Measurements from ENCODE around the gene ORMDL3.

DNA sequence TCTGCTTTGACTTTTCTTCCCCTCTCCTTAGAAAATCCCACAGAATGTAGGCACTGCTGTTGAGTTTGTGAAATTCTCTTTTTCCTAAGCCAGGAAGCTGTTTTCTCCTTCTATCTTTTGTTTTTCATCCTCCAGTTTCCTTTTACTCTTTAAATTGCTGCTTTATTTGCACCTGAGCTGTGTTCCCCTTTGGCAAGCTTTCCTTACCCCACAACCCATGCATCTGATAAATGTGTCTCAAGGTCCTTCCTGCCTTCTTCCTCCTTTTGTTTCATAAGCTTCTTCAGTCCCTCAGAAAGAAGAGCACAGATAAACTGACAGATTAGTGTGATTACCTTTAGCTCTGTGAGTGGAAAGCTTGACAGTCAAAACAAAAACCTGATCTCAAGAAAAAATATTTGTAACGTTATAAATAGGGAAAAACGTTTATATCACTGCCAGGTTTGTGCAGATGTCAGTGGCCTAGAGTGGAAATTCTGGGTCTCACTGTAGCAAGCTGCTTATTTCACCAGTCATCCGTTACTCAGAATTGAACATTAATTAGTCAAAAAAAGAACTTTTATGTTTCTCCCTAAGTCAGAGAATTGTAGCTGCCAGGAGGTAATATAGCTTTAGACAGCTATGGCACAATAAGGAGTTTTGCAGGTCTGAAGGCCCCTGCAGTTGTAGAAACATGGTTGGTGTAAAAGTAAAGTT lies 32.6 kb downstream of the ORMDL3 start:
- TF ChIP-seq, protein P1, sequence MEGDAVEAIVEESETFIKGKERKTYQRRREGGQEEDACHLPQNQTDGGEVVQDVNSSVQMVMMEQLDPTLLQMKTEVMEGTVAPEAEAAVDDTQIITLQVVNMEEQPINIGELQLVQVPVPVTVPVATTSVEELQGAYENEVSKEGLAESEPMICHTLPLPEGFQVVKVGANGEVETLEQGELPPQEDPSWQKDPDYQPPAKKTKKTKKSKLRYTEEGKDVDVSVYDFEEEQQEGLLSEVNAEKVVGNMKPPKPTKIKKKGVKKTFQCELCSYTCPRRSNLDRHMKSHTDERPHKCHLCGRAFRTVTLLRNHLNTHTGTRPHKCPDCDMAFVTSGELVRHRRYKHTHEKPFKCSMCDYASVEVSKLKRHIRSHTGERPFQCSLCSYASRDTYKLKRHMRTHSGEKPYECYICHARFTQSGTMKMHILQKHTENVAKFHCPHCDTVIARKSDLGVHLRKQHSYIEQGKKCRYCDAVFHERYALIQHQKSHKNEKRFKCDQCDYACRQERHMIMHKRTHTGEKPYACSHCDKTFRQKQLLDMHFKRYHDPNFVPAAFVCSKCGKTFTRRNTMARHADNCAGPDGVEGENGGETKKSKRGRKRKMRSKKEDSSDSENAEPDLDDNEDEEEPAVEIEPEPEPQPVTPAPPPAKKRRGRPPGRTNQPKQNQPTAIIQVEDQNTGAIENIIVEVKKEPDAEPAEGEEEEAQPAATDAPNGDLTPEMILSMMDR (IDR thresholded peaks at IDR 0.05; ENCODE audit: insufficient read depth, low read length), result no peak
- TF ChIP-seq, protein P2, sequence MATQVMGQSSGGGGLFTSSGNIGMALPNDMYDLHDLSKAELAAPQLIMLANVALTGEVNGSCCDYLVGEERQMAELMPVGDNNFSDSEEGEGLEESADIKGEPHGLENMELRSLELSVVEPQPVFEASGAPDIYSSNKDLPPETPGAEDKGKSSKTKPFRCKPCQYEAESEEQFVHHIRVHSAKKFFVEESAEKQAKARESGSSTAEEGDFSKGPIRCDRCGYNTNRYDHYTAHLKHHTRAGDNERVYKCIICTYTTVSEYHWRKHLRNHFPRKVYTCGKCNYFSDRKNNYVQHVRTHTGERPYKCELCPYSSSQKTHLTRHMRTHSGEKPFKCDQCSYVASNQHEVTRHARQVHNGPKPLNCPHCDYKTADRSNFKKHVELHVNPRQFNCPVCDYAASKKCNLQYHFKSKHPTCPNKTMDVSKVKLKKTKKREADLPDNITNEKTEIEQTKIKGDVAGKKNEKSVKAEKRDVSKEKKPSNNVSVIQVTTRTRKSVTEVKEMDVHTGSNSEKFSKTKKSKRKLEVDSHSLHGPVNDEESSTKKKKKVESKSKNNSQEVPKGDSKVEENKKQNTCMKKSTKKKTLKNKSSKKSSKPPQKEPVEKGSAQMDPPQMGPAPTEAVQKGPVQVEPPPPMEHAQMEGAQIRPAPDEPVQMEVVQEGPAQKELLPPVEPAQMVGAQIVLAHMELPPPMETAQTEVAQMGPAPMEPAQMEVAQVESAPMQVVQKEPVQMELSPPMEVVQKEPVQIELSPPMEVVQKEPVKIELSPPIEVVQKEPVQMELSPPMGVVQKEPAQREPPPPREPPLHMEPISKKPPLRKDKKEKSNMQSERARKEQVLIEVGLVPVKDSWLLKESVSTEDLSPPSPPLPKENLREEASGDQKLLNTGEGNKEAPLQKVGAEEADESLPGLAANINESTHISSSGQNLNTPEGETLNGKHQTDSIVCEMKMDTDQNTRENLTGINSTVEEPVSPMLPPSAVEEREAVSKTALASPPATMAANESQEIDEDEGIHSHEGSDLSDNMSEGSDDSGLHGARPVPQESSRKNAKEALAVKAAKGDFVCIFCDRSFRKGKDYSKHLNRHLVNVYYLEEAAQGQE (IDR thresholded peaks at IDR 0.05; ENCODE audit: insufficient replicate concordance, low read depth), result no peak

Measured in HL-60 (cell line).